ENCODE results near the gene GMCL2. TPM values are rescaled to one million over a fixed set of nuclear protein-coding genes. Genes with fewer than 3 reads are reported as not detected.
"Not testable (repeated sequence)": the region's sequence is repeated elsewhere in the genome, so short reads cannot be mapped to it uniquely, and the experiment has no call there.

GMCL2 gene, protein sequence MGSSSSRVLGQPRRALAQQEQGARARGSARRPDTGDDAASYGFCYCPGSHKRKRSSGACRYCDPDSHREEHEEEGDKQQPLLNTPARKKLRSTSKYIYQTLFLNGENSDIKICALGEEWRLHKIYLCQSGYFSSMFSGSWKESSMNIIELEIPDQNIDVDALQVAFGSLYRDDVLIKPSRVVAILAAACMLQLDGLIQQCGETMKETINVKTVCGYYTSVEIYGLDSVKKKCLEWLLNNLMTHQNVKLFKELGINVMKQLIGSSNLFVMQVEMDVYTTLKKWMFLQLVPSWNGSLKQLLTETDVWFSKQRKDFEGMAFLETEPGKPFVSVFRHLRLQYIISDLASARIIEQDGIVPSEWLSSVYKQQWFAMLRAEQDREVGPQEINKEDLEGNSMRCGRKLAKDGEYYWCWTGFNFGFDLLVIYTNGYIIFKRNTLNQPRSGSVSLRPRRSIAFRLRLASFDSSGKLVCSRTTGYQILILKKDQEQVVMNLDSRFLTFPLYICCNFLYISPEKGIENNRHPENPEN
- not detected in 2 replicates for total RNA-seq (2014; rRNA removed; shearing (Covaris generic))

- no peaks in the 10 kb centered on the region for H3K27me3 ChIP-seq (ENCODE audit: control insufficient read depth, insufficient read depth, low read length)
- peak; percentile 38 for DNase-seq
- H3K36me3 ChIP-seq (replicated peaks; ENCODE audit: control insufficient read depth, insufficient read depth, low read length) = no peaks in the 10 kb centered on the region
- no peak within 1 kb of the TSS for H3K4me3 ChIP-seq (ENCODE audit: insufficient read depth, low read depth, low read length)
These were observed at the start of gene GMCL2 for GRCh38 chr5:178187014-178187413. Gene GMCL2, minus strand, starts transcription at chr5:178187371. Its CDS starts 72 bp downstream, at chr5:178187299.

GRCh38 chr5:178236679-178237078 lies 49.5 kb upstream of the GMCL2 start:
- H3K36me3 ChIP-seq (replicated peaks; ENCODE audit: control insufficient read depth, insufficient read depth, low read length) = no peaks in the 10 kb centered on the region
- DNase-seq = no peak
- H3K4me3 ChIP-seq (ENCODE audit: insufficient read depth, low read depth, low read length) = no peak overlapping the region
- H3K27me3 ChIP-seq (ENCODE audit: control insufficient read depth, insufficient read depth, low read length) = no peaks in the 10 kb centered on the region

DNA sequence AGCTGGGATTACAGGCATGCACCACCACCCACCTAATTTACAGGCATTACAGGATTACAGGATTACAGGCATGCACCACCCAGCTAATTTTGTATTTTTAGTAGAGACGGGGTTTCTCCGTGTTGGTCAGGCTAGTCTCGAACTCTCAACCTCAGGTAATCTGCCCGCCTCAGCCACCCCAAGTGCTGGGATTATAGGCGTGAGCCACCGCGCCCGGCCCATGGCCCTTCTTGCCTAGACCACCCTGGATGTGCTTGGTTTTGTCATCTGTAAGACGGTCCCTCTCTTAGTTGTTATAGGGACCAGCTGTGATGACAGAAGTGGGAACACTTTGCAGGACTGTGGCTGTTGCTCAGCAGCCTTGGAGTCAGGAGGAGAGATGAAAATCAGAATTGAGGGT lies 49.0 kb upstream of the GMCL2 start:
- H3K36me3 ChIP-seq (replicated peaks; ENCODE audit: control insufficient read depth, insufficient read depth, low read length) = peaks cover under 1% of the 10 kb centered on the region
- no peak overlapping the region for H3K4me3 ChIP-seq (ENCODE audit: insufficient read depth, low read depth, low read length)
- DNase-seq = no peak
- H3K27me3 ChIP-seq (ENCODE audit: control insufficient read depth, insufficient read depth, low read length) = no peaks in the 10 kb centered on the region

DNA sequence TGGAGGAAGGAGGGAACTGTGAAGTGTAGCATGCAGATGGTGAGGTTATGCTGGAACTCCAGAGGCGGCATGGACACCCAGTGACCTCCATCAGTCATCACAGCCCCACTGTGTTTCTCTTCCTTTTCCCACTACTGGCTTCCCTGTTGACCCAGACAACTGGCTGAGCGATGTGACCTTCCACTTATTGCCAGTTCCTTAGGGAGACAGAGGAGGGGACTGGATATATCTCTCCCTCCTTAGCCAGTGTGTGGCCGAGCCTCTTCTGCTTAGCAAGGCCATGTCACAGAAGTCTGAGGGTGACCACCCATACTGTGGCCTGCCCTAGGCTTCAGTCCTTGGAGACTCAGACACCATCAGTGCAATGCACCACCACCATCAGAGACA lies 48.4 kb upstream of the GMCL2 start:
- Histone ChIP-seq H3K36me3 (replicated peaks; ENCODE audit: control insufficient read depth, insufficient read depth, low read length) (peaks cover 2% of the 10 kb centered on the region), H3K27me3 (ENCODE audit: control insufficient read depth, insufficient read depth, low read length) (no peaks in the 10 kb centered on the region), H3K4me3 (ENCODE audit: insufficient read depth, low read depth, low read length) (no peak overlapping the region)
- no peak for DNase-seq

DNA sequence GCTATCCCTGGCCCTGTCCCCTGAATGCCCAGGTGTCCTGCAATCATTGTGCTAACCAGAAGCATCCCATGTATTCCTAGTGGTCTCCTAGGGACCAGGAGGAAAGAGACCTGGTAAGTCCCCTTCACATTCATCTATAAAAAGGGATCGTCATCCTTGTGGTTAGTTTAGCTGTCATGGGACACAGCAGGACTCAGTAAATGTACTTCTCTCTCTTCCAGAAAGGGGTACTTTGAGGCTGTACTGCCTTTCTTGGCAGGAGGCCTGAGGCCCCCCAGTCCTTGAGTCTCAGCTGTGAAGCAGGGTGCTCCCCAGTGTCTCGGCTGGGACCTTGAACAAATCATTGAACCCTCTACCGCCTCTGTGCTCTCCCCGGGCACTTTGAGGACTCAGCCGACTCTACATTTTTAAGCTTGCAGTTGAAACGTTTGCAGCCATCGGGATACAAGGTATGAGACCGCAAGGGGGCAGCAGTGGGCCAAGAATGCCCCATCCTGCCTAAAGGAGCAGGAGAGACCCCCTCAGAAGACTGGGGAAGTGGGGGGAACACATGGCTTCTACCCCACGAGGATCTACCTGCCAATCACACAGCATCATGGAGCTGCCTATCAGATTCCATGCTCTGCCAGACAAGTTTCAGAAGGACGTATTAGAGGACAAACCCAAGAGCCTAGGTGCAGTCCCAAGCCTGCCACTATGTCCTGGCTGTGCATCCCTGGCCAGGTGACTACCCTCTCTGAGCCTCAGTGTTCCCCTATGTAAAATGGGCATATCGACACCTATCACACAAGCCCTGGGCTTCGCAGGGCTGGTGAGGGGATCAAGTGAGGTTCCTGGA lies 47.8 kb upstream of the GMCL2 start:
- H3K36me3 ChIP-seq (replicated peaks; ENCODE audit: control insufficient read depth, insufficient read depth, low read length) = peaks cover 4% of the 10 kb centered on the region
- H3K4me3 ChIP-seq (ENCODE audit: insufficient read depth, low read depth, low read length) = no peak overlapping the region
- H3K27me3 ChIP-seq (ENCODE audit: control insufficient read depth, insufficient read depth, low read length) = no peaks in the 10 kb centered on the region
- DNase-seq = peak; percentile 95

GRCh38 chr5:178234121-178234749 lies 47.1 kb upstream of the GMCL2 start:
- no peaks in the 10 kb centered on the region for H3K27me3 ChIP-seq (ENCODE audit: control insufficient read depth, insufficient read depth, low read length)
- peaks cover 9% of the 10 kb centered on the region for H3K36me3 ChIP-seq (replicated peaks; ENCODE audit: control insufficient read depth, insufficient read depth, low read length)
- no peak for DNase-seq
- no peak overlapping the region for H3K4me3 ChIP-seq (ENCODE audit: insufficient read depth, low read depth, low read length)

DNA sequence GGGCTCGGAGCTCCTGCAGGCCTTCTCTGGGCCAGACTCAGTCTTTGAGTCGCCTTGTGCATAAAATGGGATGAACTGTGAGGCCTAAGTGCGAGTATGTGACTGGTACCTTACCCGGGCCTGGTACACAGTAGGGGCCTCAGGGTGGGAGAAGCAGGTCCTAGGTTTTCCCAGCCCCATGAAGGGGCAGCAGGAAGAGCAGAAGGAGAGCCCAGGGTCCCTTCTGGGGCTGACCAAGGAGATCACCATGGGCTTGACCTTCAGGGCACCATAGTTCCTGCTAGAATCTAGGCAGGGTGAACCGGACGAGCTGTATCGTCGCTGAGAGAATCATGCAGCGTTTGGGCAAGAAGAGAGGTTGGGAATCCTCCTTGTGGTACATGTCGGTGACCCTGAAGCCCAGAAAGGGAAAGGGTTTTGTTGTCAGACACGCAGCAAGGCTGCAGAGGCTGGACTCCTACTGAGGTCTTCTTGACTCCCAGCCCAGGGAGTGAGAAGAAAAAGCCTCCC lies 45.8 kb upstream of the GMCL2 start:
- Histone ChIP-seq H3K4me3 (ENCODE audit: insufficient read depth, low read depth, low read length) (peak overlapping the region; percentile 82), H3K27me3 (ENCODE audit: control insufficient read depth, insufficient read depth, low read length) (no peaks in the 10 kb centered on the region), H3K36me3 (replicated peaks; ENCODE audit: control insufficient read depth, insufficient read depth, low read length) (peaks cover 11% of the 10 kb centered on the region)
- DNase-seq = no peak

DNA sequence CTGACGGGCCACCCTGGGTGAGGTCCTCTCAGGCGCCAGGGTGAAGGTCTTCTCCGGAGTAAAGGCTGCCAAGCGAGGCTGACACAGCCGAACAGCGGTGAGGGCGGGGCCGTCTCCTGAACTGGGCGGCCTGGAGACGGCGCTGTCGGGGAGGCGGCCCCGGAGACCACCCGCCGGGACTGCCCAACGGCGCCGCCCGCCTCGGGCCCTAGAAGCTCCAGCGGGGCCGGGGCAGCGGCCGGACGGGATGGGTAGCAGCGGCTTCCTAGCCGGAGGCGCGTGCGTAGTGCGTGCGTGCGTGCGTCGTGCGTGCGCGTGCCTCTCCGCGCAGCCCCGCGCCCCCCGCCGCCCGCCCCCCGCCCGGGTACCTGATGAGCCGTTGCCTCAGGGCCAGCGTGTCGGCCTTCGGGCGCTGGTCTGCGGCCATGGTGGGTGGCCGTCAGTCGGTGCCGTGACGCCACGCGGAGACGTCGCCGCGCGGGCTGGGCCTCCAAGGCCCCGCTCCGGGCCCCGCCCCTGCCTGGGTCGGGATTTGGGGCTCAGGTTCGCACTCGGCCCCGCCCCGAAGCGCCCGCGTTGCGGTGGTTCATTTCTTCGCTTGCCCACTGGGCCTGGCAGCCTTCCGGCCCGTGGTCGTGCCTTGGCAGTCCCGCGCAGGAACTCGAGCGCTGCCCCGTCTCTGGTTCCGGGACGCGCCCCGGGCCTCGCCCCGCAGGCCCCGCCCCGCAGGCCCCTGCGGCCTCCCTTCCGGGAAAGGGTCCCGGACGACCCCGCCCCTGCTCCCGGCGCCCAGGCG lies 45.2 kb upstream of the GMCL2 start, which contains the start of gene PHYKPL:
Gene PHYKPL, minus strand, starts transcription at position 679 of the 796 bp plus-strand sequence. Its CDS starts 252 bp downstream, at position 427.
- DNase-seq = peak; percentile 95
- no peaks in the 10 kb centered on the region for H3K27me3 ChIP-seq (ENCODE audit: control insufficient read depth, insufficient read depth, low read length)

DNA sequence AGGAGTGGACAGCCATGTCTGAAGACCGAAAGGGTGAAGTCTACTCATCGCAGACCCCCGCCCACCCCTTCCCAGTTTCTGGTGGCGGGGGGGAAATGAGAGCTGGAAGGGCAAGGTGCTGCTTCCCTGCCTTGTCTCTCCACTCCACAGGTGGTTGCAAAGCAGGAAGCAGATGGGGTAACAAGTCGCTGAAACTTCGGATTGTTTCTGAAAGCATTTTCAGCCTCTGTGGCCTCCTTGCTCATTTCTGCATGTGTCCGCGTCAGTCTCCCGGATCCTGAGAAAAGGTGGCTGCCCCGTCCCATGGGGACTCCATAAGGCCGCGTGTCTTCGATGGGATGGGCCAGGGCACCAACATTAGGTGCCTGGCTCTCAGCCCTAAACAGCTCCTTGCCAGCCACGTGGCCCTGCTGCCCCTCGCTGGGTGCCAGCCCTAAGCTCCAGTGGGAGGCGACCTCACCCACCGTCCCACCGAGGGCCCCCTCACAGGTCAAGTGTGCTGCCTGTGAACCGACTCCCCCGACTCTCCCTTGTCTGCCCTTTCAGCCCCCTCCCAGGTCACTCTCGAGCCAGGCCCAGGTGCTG lies 44.5 kb upstream of the GMCL2 start:
- Histone ChIP-seq H3K4me3 (ENCODE audit: insufficient read depth, low read depth, low read length) (peak overlapping the region; percentile 82), H3K36me3 (replicated peaks; ENCODE audit: control insufficient read depth, insufficient read depth, low read length) (peaks cover 15% of the 10 kb centered on the region), H3K27me3 (ENCODE audit: control insufficient read depth, insufficient read depth, low read length) (no peaks in the 10 kb centered on the region)
- no peak for DNase-seq

More for the DNA sequence above, 45.2 kb upstream of the GMCL2 start, which contains the start of gene PHYKPL:
- Histone ChIP-seq H3K4me3 (ENCODE audit: insufficient read depth, low read depth, low read length) (peak within 1 kb of the TSS; percentile 82), H3K36me3 (replicated peaks; ENCODE audit: control insufficient read depth, insufficient read depth, low read length) (peaks cover 15% of the 10 kb centered on the region)

DNA sequence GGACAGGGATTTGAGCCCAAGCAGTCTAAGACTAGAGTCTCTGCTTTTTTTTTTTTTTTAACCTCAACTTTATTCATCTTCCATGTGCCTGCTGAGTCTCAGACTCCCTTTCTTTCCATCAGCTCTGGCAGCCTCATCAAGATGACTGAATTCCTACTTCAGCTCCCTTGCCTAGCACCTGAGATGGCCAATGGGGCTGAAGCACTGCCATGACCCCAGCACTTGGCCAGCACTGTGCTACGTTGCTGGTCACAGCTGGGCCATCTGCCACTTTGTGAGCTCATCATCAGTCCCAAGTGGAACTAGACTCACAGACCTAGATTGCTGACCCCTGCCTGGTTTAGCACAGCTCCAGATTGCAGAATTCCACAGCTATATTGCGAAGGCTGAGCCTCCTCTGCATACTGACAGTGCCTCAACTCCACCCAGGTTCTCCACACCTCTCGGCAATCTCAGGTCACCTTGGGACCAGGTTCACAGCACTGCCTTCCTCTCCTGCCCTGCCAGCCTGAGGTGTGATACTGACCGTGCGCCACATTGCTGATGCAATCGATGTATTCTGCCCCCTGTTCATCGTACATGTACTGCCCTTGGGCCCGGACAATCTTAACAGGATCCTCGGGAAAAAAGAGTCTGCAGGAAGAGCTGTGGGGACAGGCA lies 43.8 kb upstream of the GMCL2 start:
- no peak for DNase-seq
- H3K4me3 ChIP-seq (ENCODE audit: insufficient read depth, low read depth, low read length) = no peak overlapping the region
- peaks cover 17% of the 10 kb centered on the region for H3K36me3 ChIP-seq (replicated peaks; ENCODE audit: control insufficient read depth, insufficient read depth, low read length)
- H3K27me3 ChIP-seq (ENCODE audit: control insufficient read depth, insufficient read depth, low read length) = no peaks in the 10 kb centered on the region

DNA sequence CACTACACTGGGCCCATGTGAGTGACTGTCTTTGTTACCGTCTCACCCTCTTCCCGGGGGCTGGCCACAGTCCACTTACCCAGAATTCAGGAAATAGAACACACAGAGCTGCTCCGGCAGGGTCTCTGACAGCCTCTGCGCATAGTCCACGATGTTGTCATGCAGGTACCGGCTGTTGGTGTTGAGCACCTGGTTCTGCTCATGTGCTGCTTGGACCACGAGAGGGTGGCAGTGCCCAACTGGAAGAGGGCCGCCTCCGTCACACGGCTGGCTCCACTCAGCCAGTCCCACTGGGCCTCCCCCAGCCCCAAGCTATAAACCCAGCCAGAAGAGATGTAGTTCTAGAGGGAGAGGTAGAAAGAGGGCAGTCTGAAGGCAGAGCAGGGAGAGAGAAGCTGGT lies 42.7 kb upstream of the GMCL2 start:
- Histone ChIP-seq H3K4me3 (ENCODE audit: insufficient read depth, low read depth, low read length) (no peak overlapping the region), H3K27me3 (ENCODE audit: control insufficient read depth, insufficient read depth, low read length) (no peaks in the 10 kb centered on the region), H3K36me3 (replicated peaks; ENCODE audit: control insufficient read depth, insufficient read depth, low read length) (peaks cover 17% of the 10 kb centered on the region)
- no peak for DNase-seq

GRCh38 chr5:178229111-178229510 lies 41.9 kb upstream of the GMCL2 start:
- not testable (repeated sequence) for H3K27me3 ChIP-seq (ENCODE audit: control insufficient read depth, insufficient read depth, low read length); H3K4me3 ChIP-seq (ENCODE audit: insufficient read depth, low read depth, low read length); DNase-seq
- H3K36me3 ChIP-seq (replicated peaks; ENCODE audit: control insufficient read depth, insufficient read depth, low read length) = peaks cover 17% of the 10 kb centered on the region

DNA sequence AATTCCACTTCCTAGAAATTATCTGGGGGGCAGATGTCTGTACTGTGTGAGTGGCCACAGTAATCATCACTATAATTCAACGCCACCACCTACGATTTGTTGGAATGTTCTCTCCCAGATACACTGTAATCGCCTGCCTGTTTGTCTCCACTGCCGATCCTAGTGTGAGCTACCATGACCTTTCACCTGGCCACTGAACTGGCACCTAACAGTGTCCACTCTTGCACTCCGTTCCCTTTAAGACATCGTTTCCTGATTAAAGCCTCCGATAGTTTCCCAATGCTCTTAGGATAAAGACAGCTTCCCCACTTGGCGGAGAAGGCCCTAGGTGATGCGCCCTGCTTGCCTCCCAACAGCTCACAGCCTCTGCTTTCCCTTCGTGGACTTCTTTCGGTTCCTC lies 41.4 kb upstream of the GMCL2 start:
- Histone ChIP-seq H3K4me3 (ENCODE audit: insufficient read depth, low read depth, low read length) (no peak overlapping the region), H3K27me3 (ENCODE audit: control insufficient read depth, insufficient read depth, low read length) (no peaks in the 10 kb centered on the region), H3K36me3 (replicated peaks; ENCODE audit: control insufficient read depth, insufficient read depth, low read length) (peaks cover 17% of the 10 kb centered on the region)
- DNase-seq = no peak
